ENCODE measurements around the gene DYNLT2. TPM values are rescaled to one million over a fixed set of nuclear protein-coding genes. Genes with fewer than 3 reads are reported as not detected.

DYNLT2 gene
- total RNA-seq, 3 donors from 2014 or later (not counting 1 experiment from before 2014, with no cell fraction given), result 4.0 to 6.8 (median 5.3) TPM

DNA sequence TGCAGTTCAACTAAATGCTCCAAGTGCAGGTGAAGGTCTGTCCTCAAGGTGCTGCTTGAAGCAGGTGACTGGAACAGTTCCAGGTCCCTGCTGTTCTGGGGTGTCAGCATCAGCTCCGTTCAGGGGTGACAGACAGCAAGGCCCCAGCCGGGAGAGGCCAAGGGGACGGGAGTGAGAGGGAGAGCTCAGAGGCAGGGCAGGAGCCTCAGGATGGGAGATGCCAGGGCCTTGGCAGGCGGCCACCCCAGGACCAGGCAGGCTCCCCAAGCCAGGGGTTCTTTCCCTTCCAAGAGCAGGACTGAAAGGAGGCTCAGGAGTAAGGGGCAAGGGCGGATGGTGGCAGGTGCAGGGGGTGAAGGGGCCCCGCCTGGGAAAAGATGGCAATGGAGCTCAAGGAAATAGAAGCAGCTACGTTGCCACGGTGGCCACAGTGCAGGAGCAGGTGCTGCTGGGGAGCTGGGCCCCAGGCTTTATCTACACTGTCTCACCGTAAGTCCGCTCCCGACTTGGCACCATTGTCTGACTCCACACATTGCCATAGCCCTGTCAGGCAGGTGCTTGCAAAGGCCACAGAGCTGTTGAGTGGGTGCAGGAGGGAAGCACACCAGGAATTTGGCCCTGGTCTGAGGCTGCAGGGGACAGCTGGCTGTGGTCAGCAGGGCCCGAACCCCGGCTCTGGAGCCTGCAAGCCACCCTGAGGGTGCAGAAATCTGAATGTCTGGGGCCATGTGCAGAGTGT, 43.1 kb upstream of the DYNLT2 start:
- Histone ChIP-seq H3K27ac (ENCODE audit: low read length) (no peak overlapping the region), H3K9me3 (ENCODE audit: control insufficient read depth, insufficient read depth, low read length) (no peaks in the 10 kb centered on the region), H3K4me3 (ENCODE audit: low read length) (no peak overlapping the region), H3K27me3 (ENCODE audit: control insufficient read depth, insufficient read depth, low read length) (peaks cover 17% of the 10 kb centered on the region), H3K4me1 (ENCODE audit: control insufficient read depth, insufficient read depth, low read length) (peaks cover 13% of the 10 kb centered on the region), H3K36me3 (ENCODE audit: control insufficient read depth, insufficient read depth, low read length) (no peaks in the 10 kb centered on the region)
- Mint-ChIP-seq H3K9me3 (no peaks in the 10 kb centered on the region), H3K27me3 (ENCODE audit: low read depth in 2 of 2) (peaks cover 60 to 80% of the 10 kb centered on the region in 2 donors), H3K4me1 (peaks cover 15 to 18% of the 10 kb centered on the region in 2 donors), H3K36me3 (no peaks in the 10 kb centered on the region), H3K27ac (no peak overlapping the region), H3K4me3 (no peak overlapping the region)
- TF ChIP-seq CTCF (IDR thresholded peaks at IDR 0.05), result no peak
- WGBS (ENCODE audit: insufficient coverage), result 85% methylated on average over 13 of the region's 13 CpGs
- ATAC-seq (no peak), DNase-seq (no peak)
- intact Hi-C loops (cut with micrococcal nuclease), result no loop called here

- H3K4me1 ChIP-seq (ENCODE audit: control insufficient read depth, insufficient read depth, low read length), result peaks cover 13% of the 10 kb centered on the region
- Mint-ChIP-seq H3K27me3 (ENCODE audit: low read depth in 2 of 2) (peaks cover 60 to 76% of the 10 kb centered on the region in 2 donors), H3K4me1 (peaks cover 15 to 18% of the 10 kb centered on the region in 2 donors), H3K4me3 (no peak overlapping the region), H3K9me3 (no peaks in the 10 kb centered on the region), H3K27ac (no peak overlapping the region), H3K36me3 (no peaks in the 10 kb centered on the region)
- intact Hi-C loops (cut with micrococcal nuclease), result no loop called here
- no peaks in the 10 kb centered on the region for H3K9me3 ChIP-seq (ENCODE audit: control insufficient read depth, insufficient read depth, low read length)
- TF ChIP-seq CTCF (IDR thresholded peaks at IDR 0.05), result no peak
- ATAC-seq, result no peak
- peaks cover 19% of the 10 kb centered on the region for H3K27me3 ChIP-seq (ENCODE audit: control insufficient read depth, insufficient read depth, low read length)
- 76% methylated on average over 10 of the region's 10 CpGs for WGBS (ENCODE audit: insufficient coverage)
- DNase-seq, result no peak
- H3K27ac ChIP-seq (ENCODE audit: low read length), result no peak overlapping the region
- no peaks in the 10 kb centered on the region for H3K36me3 ChIP-seq (ENCODE audit: control insufficient read depth, insufficient read depth, low read length)
- no peak overlapping the region for H3K4me3 ChIP-seq (ENCODE audit: low read length)
Observed at GRCh38 chr6:169793408-169793807, 42.0 kb upstream of the DYNLT2 start.

- no peak for DNase-seq
- H3K4me3 Mint-ChIP-seq, result no peak overlapping the region
Observed at GRCh38 chr6:169792306-169793015, 41.1 kb upstream of the DYNLT2 start.

More at GRCh38 chr6:169792306-169793015, 41.1 kb upstream of the DYNLT2 start:
- no peaks in the 10 kb centered on the region for H3K9me3 ChIP-seq (ENCODE audit: control insufficient read depth, insufficient read depth, low read length)
- Mint-ChIP-seq H3K4me1 (peaks cover 15 to 18% of the 10 kb centered on the region in 2 donors), H3K27me3 (ENCODE audit: low read depth in 2 of 2) (peaks cover 56 to 69% of the 10 kb centered on the region in 2 donors), H3K36me3 (no peaks in the 10 kb centered on the region), H3K9me3 (no peaks in the 10 kb centered on the region), H3K27ac (no peak overlapping the region)
- no peak for TF ChIP-seq CTCF (IDR thresholded peaks at IDR 0.05)
- no peak for ATAC-seq
- H3K4me1 ChIP-seq (ENCODE audit: control insufficient read depth, insufficient read depth, low read length), result peaks cover 13% of the 10 kb centered on the region
- no peak overlapping the region for H3K4me3 ChIP-seq (ENCODE audit: low read length)
- peaks cover 19% of the 10 kb centered on the region for H3K27me3 ChIP-seq (ENCODE audit: control insufficient read depth, insufficient read depth, low read length)
- WGBS (ENCODE audit: insufficient coverage), result 94% methylated on average over 20 of the region's 21 CpGs
- H3K36me3 ChIP-seq (ENCODE audit: control insufficient read depth, insufficient read depth, low read length), result no peaks in the 10 kb centered on the region
- H3K27ac ChIP-seq (ENCODE audit: low read length), result no peak overlapping the region
- intact Hi-C loops (cut with micrococcal nuclease), result no loop called here
